PFSK-1 (cell line): ENCODE measurements around the gene MAPK8IP3.

Source experiments
- FOXP2 ChIP-seq: optimal IDR thresholded peaks from 2 replicates; pipeline ENCODE3; 2011; ENCODE audit warnings: borderline replicate concordance, control low read depth, inconsistent platforms; ENCODE audit not compliant: insufficient read depth; ENCODE audit errors: extremely low read length, extremely low read depth
- POLR2AphosphoS5 ChIP-seq: IDR thresholded peaks from 2 replicates; pipeline ENCODE4 v1.6.1; 2012; ENCODE audit warnings: low read depth, mild to moderate bottlenecking, control low read depth, low read length, moderate library complexity
- REST ChIP-seq, 2 experiments: IDR thresholded peaks; 2 replicates each; pipeline versions ENCODE4 v1.6.1 to v1.8.0; 2011 to 2012; ENCODE audit warnings: low read depth in 2 of 2, low read length in 2 of 2, control low read depth in 1 of 2, inconsistent platforms in 1 of 2, mild to moderate bottlenecking in 1 of 2, moderate library complexity in 1 of 2; ENCODE audit not compliant: insufficient read depth in 1 of 2
- SIN3A ChIP-seq: IDR thresholded peaks from 2 replicates; pipeline ENCODE4 v1.6.1; 2012; ENCODE audit warnings: mild to moderate bottlenecking, low read length, moderate library complexity, borderline replicate concordance; ENCODE audit not compliant: insufficient read depth
- TAF1 ChIP-seq: IDR thresholded peaks from 2 replicates; pipeline ENCODE4 v1.6.1; 2012; ENCODE audit warnings: low read length, control low read depth, borderline replicate concordance; ENCODE audit not compliant: insufficient read depth

The MAPK8IP3 gene

GRCh38 chr16:1701216-1701878 lies 4.6 kb upstream of the MAPK8IP3 start:
- TF ChIP-seq POLR2AphosphoS5, result no peak
- TF ChIP-seq TAF1, result no peak
- no peak for TF ChIP-seq SIN3A
- TF ChIP-seq FOXP2, result no peak
- TF ChIP-seq REST (IDR thresholded peaks at IDR 0.05; ENCODE audit: insufficient read depth in 1 of 2, low read depth in 2 of 2, low read length in 2 of 2), result no peak

- TF ChIP-seq TAF1, result no peak
- no peak for TF ChIP-seq FOXP2
- no peak for TF ChIP-seq REST (IDR thresholded peaks at IDR 0.05; ENCODE audit: insufficient read depth in 1 of 2, low read depth in 2 of 2, low read length in 2 of 2)
- TF ChIP-seq POLR2AphosphoS5, result no peak
- TF ChIP-seq SIN3A, result no peak
These were observed 594 bp downstream of the MAPK8IP3 start for GRCh38 chr16:1706386-1707192.

DNA sequence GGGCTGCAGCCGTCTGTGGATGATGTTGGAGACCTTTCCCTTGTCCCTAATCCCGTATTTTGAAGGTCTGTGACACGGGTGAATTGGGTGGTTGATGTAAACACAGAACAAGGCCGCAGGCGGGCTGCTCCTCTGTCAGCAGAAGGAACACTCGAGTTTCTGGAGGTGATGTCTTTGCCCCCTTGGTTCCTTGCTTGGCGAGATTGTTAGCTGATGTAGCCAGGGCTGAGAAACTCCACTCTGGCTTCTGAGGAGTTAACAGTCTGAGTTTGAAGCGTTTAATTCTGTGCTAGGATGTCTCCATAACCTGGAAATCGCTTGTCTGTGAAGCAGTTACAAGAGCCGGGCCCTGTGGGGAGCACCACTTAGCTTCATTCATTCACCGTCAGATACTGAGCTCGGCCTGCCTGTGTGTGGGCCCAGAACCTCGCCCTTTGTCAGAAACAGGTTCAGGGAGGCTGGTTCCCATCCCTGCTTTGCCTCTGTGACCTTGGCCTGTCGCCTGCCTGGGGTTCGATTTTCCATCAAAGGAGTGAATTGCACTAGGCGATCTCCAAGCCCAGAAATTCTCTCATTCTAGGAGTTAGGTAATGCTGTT lies 1.3 kb downstream of the MAPK8IP3 start:
- TF ChIP-seq FOXP2 (no peak), TAF1 (no peak), POLR2AphosphoS5 (no peak), SIN3A (no peak), REST (IDR thresholded peaks at IDR 0.05; ENCODE audit: insufficient read depth in 1 of 2, low read depth in 2 of 2, low read length in 2 of 2) (no peak)

GRCh38 chr16:1708083-1708767 lies 2.2 kb downstream of the MAPK8IP3 start:
- TF ChIP-seq SIN3A, result no peak
- TF ChIP-seq REST (IDR thresholded peaks at IDR 0.05; ENCODE audit: insufficient read depth in 1 of 2, low read depth in 2 of 2, low read length in 2 of 2), result no peak
- TF ChIP-seq FOXP2, result no peak
- no peak for TF ChIP-seq TAF1
- no peak for TF ChIP-seq POLR2AphosphoS5
